Effector memory CD8-positive, alpha-beta T cell (primary cell): ENCODE measurements around the gene FCRL2.

Experiments used
- ATAC-seq: fragments of 150-1000 bp; cut with Tn5 transposase; replicated peaks from 2 replicates; pipeline ENCODE4 v1.10.0; 2021; ENCODE audit warnings: mild to moderate bottlenecking, moderate library complexity
- DNase-seq, 3 experiments: peaks; one replicate each; pipeline ENCODE4 v3.0.0; 2021
- H3K27ac Mint-ChIP-seq, 2 donors: one replicate each; pipeline ENCODE4 v1.8.0; 2022; ENCODE audit warnings: mild to moderate bottlenecking in 2 of 2, mixed read lengths in 2 of 2, moderate library complexity in 2 of 2
- H3K27me3 Mint-ChIP-seq, 2 donors: one replicate each; pipeline ENCODE4 v1.8.0; 2022; ENCODE audit warnings: mixed read lengths in 2 of 2
- H3K36me3 Mint-ChIP-seq: one replicate; pipeline ENCODE4 v1.8.0; 2022; ENCODE audit warnings: mild to moderate bottlenecking, moderate library complexity, mixed read lengths; ENCODE audit not compliant: insufficient read depth
- H3K4me1 Mint-ChIP-seq, 2 donors: one replicate each; pipeline ENCODE4 v1.8.0; 2022; ENCODE audit warnings: low read depth in 2 of 2, mixed read lengths in 2 of 2
- H3K4me3 Mint-ChIP-seq, 2 donors: one replicate each; pipeline ENCODE4 v1.8.0; 2022; ENCODE audit warnings: mild to moderate bottlenecking in 2 of 2, mixed read lengths in 2 of 2, moderate library complexity in 2 of 2
- H3K9me3 Mint-ChIP-seq, 2 donors: one replicate each; pipeline ENCODE4 v1.8.0; 2022; ENCODE audit warnings: mixed read lengths in 2 of 2
- total RNA-seq, 9 experiments: gene quantifications; one replicate each; lab custom pipeline; 2026; lab: John Stamatoyannopoulos, UW

Gene FCRL2, protein sequence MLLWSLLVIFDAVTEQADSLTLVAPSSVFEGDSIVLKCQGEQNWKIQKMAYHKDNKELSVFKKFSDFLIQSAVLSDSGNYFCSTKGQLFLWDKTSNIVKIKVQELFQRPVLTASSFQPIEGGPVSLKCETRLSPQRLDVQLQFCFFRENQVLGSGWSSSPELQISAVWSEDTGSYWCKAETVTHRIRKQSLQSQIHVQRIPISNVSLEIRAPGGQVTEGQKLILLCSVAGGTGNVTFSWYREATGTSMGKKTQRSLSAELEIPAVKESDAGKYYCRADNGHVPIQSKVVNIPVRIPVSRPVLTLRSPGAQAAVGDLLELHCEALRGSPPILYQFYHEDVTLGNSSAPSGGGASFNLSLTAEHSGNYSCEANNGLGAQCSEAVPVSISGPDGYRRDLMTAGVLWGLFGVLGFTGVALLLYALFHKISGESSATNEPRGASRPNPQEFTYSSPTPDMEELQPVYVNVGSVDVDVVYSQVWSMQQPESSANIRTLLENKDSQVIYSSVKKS
- total RNA-seq = 0 to 0.45 (median 0) reads per million in 9 experiments

- no peak within 1 kb of the TSS for H3K4me3 Mint-ChIP-seq
- no peaks in the 10 kb centered on the region for H3K36me3 Mint-ChIP-seq
- ATAC-seq (no peak), DNase-seq (no peak)
- peaks cover 0 to 10% of the 10 kb centered on the region in 2 donors for H3K27me3 Mint-ChIP-seq
- H3K27ac Mint-ChIP-seq = no peak within 1 kb of the TSS
- H3K4me1 Mint-ChIP-seq = peaks cover 13 to 15% of the 10 kb centered on the region in 2 donors
- no peaks in the 10 kb centered on the region for H3K9me3 Mint-ChIP-seq
Measured at GRCh38 chr1:157776971-157777391, at the start of gene FCRL2. Gene FCRL2 (minus strand): TSS chr1:157777132. CDS start chr1:157777073, 59 bp downstream.

DNA sequence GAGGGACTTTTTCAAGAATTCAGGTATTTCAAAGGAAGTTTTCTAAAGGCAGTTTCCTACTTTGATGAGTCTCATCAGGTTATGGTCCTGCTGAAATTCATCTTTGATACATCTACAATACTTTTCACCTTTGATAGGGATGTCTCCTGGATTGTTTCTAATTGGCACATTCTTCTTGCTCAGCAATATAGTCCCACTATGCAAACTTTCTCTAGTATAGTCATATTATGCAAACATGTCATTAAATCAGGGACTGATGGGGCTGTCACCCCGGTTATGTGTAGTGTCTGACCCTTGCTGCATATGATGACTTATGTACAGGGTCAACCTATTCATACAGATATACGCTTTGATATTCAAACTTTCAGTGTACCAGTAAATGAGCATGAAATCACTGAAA, 43.4 kb upstream of the FCRL2 start:
- Mint-ChIP-seq H3K4me3 (no peak overlapping the region), H3K27me3 (peaks cover 7 to 15% of the 10 kb centered on the region in 2 donors), H3K9me3 (no peaks in the 10 kb centered on the region), H3K4me1 (no peaks in the 10 kb centered on the region), H3K36me3 (no peaks in the 10 kb centered on the region), H3K27ac (no peak overlapping the region)
- DNase-seq = no peak
- ATAC-seq = no peak

DNA sequence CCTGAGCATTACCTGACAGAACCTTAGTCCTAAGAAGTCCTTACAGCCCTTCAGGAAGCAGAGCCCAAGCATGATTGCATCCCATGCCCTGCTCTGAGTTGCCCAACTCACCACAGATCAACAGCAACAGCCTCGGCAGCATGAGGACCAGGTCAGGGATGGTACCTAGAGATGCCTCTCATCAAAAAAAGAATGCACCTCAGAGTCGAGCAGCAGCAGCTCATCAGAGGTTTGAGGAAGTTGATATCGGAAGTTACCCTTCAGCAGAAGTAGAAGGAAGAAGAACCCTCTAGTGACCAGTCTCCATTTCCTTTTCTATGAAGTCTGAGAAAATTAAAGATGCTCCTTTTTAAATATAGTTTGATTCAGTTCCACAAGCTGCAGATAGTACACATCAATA, 43.0 kb upstream of the FCRL2 start, which contains the start of gene FCRL1:
Gene FCRL1, minus strand, starts transcription at position 225 of the 400 bp plus-strand sequence. Its CDS starts 83 bp downstream, at position 142.
- Mint-ChIP-seq H3K27ac (no peak within 1 kb of the TSS), H3K4me3 (no peak within 1 kb of the TSS), H3K9me3 (no peaks in the 10 kb centered on the region), H3K4me1 (no peaks in the 10 kb centered on the region), H3K27me3 (peaks cover 7 to 10% of the 10 kb centered on the region in 2 donors), H3K36me3 (no peaks in the 10 kb centered on the region)
- DNase-seq = no peak
- no peak for ATAC-seq

GRCh38 chr1:157819215-157819614, 42.3 kb upstream of the FCRL2 start:
- Mint-ChIP-seq H3K4me1 (no peaks in the 10 kb centered on the region), H3K27ac (no peak overlapping the region), H3K36me3 (no peaks in the 10 kb centered on the region), H3K4me3 (no peak overlapping the region), H3K27me3 (peaks cover under 1 to 11% of the 10 kb centered on the region in 2 donors), H3K9me3 (no peaks in the 10 kb centered on the region)
- no peak for DNase-seq
- no peak for ATAC-seq

GRCh38 chr1:157813269-157813668, 36.3 kb upstream of the FCRL2 start:
- H3K27ac Mint-ChIP-seq = no peak overlapping the region
- no peaks in the 10 kb centered on the region for H3K36me3 Mint-ChIP-seq
- peaks cover 4 to 15% of the 10 kb centered on the region in 2 donors for H3K27me3 Mint-ChIP-seq
- no peaks in the 10 kb centered on the region for H3K4me1 Mint-ChIP-seq
- H3K4me3 Mint-ChIP-seq = no peak overlapping the region
- peaks cover 0 to 4% of the 10 kb centered on the region in 2 donors for H3K9me3 Mint-ChIP-seq
- no peak for DNase-seq
- ATAC-seq = no peak

- Mint-ChIP-seq H3K27me3 (peaks cover 9 to 15% of the 10 kb centered on the region in 2 donors), H3K9me3 (no peaks in the 10 kb centered on the region), H3K36me3 (no peaks in the 10 kb centered on the region), H3K4me3 (no peak overlapping the region), H3K27ac (no peak overlapping the region), H3K4me1 (no peaks in the 10 kb centered on the region)
- DNase-seq = no peak
- ATAC-seq = peak; percentile 69
Measured at GRCh38 chr1:157806431-157807149, 29.7 kb upstream of the FCRL2 start.

- no peak for ATAC-seq
- Mint-ChIP-seq H3K4me1 (no peaks in the 10 kb centered on the region), H3K9me3 (no peaks in the 10 kb centered on the region), H3K27ac (no peak overlapping the region), H3K27me3 (peaks cover 9 to 12% of the 10 kb centered on the region in 2 donors), H3K4me3 (no peak overlapping the region), H3K36me3 (no peaks in the 10 kb centered on the region)
- no peak for DNase-seq
Measured at GRCh38 chr1:157803851-157804250, 26.9 kb upstream of the FCRL2 start.

GRCh38 chr1:157799996-157800395, 23.1 kb upstream of the FCRL2 start:
- no peaks in the 10 kb centered on the region for H3K9me3 Mint-ChIP-seq
- H3K27me3 Mint-ChIP-seq = no peaks in the 10 kb centered on the region
- H3K36me3 Mint-ChIP-seq = no peaks in the 10 kb centered on the region
- DNase-seq (no peak), ATAC-seq (no peak)
- no peaks in the 10 kb centered on the region for H3K4me1 Mint-ChIP-seq
- H3K27ac Mint-ChIP-seq = no peak overlapping the region
- H3K4me3 Mint-ChIP-seq = no peak overlapping the region

GRCh38 chr1:157798211-157798610, 21.3 kb upstream of the FCRL2 start:
- H3K27me3 Mint-ChIP-seq = no peaks in the 10 kb centered on the region
- DNase-seq (no peak), ATAC-seq (no peak)
- no peaks in the 10 kb centered on the region for H3K36me3 Mint-ChIP-seq
- H3K4me3 Mint-ChIP-seq = no peak overlapping the region
- H3K9me3 Mint-ChIP-seq = no peaks in the 10 kb centered on the region
- no peak overlapping the region for H3K27ac Mint-ChIP-seq
- H3K4me1 Mint-ChIP-seq = no peaks in the 10 kb centered on the region

DNA sequence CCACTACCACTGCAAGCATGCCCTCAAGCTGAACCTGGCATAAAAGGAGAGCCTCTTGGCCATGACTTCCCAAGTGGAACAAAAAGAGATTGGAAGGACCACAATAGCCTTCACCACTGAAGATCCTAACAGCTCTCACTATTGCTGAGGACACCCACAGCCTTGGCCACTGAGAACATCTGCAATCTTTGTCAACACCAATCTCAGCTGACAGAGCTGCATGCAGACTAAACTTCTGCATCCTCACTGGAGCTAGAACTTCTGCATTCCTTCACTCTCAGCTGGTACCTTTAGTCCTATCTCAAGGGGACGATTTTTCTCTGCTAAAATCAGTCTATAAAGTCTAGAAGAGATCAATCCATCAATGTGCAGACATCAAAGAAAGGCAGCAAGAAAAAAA, 8.3 kb upstream of the FCRL2 start:
- no peak for ATAC-seq
- Mint-ChIP-seq H3K27ac (no peak overlapping the region), H3K36me3 (no peaks in the 10 kb centered on the region), H3K4me3 (no peak overlapping the region), H3K4me1 (peaks cover 1 to 4% of the 10 kb centered on the region in 2 donors), H3K27me3 (peaks cover 0 to 10% of the 10 kb centered on the region in 2 donors), H3K9me3 (no peaks in the 10 kb centered on the region)
- no peak for DNase-seq

- Mint-ChIP-seq H3K36me3 (no peaks in the 10 kb centered on the region), H3K27me3 (peaks cover 0 to 10% of the 10 kb centered on the region in 2 donors), H3K4me3 (no peak overlapping the region), H3K27ac (no peak overlapping the region), H3K4me1 (peaks cover 1 to 4% of the 10 kb centered on the region in 2 donors), H3K9me3 (no peaks in the 10 kb centered on the region)
- ATAC-seq (no peak), DNase-seq (no peak)
Measured at GRCh38 chr1:157784801-157785200, 7.9 kb upstream of the FCRL2 start.

DNA sequence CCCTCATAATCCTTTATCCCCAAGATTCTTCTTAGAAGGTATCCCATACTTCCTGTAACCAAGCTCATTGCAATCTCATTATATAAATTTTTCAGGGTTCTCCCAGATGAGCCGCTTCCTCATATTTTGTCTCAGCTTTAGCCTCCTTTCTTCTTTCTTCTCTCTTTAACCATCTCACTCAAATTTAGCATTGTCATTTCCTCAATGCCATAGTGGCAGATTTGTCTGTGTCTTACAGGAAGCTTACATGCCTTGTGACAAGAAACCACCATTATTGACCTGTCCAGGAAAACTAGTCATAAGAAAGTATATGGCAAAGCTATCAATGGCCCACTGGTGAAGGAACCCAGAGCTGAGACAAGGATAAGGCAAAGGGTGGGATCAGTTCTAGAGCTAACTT, 6.0 kb upstream of the FCRL2 start:
- Mint-ChIP-seq H3K27me3 (peaks cover 0 to 10% of the 10 kb centered on the region in 2 donors), H3K4me1 (peaks cover 1 to 4% of the 10 kb centered on the region in 2 donors), H3K27ac (no peak overlapping the region), H3K36me3 (no peaks in the 10 kb centered on the region), H3K9me3 (no peaks in the 10 kb centered on the region), H3K4me3 (no peak overlapping the region)
- DNase-seq = no peak
- no peak for ATAC-seq

DNA sequence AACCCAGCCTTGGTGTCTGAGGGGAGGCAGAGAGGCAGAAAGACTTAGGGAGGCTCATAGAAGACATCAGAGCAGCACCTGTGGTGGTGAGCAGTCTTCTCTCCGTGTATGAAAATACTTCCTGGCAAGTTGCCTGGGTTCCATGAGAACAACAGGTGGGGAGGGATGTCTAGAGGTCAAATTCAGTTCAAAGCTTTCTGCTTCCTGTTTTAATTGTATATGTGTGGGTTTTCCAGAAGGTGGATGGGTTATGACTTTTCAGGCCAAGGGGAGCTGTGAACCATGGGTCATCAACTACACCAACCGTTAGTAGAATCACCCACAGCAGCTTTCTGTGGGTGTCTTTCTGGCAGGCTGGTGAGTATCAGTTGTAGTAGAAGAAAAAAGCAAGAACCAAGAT, 4.1 kb upstream of the FCRL2 start:
- no peaks in the 10 kb centered on the region for H3K9me3 Mint-ChIP-seq
- no peak overlapping the region for H3K4me3 Mint-ChIP-seq
- H3K4me1 Mint-ChIP-seq = peaks cover 1 to 4% of the 10 kb centered on the region in 2 donors
- H3K36me3 Mint-ChIP-seq = no peaks in the 10 kb centered on the region
- H3K27ac Mint-ChIP-seq = no peak overlapping the region
- DNase-seq (no peak), ATAC-seq (no peak)
- H3K27me3 Mint-ChIP-seq = peaks cover 0 to 10% of the 10 kb centered on the region in 2 donors
